ENCODE results near the gene TECR.
"Not testable (repeated sequence)": the region's sequence is repeated elsewhere in the genome, so short reads cannot be mapped to it uniquely, and the experiment has no call there.

TECR gene

DNA sequence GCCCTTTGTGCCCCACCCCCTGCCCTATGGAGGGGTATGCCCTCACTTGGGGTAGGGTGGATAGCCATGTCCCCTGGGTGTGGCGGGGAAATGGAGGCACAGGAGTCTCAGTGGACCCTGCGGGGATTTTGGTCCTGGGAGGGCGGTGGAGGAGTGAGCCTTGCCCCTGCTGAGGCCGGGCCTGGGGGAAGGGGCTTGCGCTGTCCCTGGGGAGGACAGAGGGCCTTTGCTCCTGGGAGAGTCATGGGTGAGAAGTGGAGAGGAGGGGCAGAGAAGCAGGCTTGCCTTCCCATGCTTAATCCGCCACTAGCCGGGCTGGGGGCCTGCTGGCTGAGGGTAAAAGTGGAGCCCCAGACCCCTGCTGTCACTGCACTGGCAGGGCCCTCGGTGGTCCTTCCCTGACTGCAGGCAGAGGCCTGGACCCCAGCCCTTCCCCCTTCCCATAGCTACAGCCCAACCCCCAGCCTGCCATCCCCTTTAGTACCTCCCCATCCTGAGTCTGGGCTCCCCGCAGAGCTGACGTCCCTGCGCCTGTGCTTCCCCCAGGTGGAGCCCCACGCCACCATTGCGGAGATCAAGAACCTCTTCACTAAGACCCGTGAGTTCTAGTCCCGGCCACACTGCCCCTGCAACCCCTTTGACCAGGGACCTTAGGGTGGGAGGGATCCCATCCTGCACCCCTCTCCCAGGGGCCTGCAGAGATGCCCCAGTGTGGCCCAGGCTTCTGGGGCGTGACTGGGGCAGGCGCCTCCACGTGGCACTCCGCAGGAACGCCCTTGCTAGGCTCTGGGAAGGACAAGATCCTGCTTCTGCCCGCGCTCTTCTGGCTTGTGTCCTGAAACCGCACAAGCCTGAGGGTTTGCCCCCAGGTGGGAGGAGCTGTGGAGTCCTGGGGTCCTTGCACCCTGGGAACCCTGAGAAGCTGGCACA is 33.5 kb downstream of the TECR start:
- no peak for DNase-seq

DNA sequence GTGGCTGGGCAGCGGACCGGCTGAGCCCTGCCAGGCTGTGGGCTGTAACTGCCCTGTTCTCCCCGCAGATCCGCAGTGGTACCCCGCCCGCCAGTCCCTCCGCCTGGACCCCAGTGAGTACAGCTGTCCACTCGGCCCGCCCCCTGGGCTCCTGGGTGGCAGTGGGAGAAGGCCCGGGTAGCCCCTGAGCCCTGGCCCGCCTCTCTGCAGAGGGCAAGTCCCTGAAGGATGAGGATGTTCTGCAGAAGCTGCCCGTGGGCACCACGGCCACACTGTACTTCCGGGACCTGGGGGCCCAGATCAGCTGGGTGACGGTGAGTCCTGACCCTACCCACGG is 34.2 kb downstream of the TECR start:
- no peak for DNase-seq

DNA sequence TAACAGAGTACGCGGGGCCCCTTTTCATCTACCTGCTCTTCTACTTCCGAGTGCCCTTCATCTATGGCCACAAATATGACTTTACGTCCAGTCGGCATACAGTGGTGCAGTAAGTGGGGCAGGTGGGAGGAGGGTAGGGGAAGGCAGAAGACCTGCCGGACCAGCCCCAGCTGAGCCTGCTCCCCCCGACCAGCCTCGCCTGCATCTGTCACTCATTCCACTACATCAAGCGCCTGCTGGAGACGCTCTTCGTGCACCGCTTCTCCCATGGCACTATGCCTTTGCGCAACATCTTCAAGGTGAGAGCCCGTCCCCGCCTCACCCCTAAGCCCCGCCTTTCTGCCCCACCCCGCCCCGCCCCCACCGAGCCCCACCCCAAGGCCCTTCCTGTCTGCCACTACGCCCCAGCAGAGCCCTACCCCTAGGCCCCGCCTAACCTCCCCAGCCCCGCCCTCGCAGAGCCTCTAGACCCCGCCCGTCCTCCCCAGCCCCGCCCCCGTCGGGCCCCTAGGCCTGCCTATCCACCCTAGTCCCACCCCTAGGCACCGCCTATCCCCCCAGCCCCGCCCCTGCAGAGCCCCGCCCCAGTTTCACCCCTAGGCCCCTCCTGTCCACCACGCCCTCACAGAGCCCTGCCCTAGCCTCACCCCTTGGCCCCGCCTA is 34.7 kb downstream of the TECR start:
- DNase-seq, result peak; percentile 22

DNA sequence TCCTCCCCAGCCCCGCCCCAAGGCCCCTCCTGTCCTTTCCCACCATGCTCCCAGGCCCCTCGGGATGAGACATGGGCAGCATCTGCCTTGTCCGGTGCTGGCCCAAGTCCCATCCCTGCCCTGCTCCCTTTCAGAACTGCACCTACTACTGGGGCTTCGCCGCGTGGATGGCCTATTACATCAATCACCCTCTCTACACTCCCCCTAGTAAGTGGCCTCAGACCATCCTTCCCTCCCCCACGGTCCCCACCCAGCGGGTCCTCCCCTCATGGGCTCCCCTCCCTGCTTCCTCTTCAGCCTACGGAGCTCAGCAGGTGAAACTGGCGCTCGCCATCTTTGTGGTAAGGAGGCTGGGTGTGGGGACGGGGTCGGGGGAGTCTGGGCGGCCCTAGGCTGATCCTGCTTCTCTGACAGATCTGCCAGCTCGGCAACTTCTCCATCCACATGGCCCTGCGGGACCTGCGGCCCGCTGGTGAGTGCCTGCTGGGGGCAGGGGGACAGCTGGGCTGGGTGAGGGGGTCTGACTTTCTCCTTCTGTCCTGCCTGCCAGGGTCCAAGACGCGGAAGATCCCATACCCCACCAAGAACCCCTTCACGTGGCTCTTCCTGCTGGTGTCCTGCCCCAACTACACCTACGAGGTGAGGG is 35.4 kb downstream of the TECR start:
- not testable (repeated sequence) for DNase-seq

DNA sequence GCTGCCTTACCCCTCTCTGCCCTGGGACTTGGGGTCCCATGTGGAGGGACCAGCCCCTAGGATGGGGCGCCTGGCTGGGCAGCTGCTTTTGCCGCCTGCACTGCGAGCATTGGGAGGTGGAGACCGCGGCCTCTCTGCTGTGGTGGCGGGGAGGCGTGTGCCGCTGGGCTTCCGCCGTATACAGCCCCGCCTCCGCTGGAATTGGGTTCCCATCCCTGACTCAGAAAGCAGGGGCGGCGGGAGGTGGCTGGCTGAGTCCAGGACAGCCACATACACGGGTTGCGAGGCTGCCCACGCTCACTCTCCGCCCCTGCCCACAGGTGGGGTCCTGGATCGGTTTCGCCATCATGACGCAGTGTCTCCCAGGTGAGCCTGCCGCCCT is 35.9 kb downstream of the TECR start:
- DNase-seq, result no peak

DNA sequence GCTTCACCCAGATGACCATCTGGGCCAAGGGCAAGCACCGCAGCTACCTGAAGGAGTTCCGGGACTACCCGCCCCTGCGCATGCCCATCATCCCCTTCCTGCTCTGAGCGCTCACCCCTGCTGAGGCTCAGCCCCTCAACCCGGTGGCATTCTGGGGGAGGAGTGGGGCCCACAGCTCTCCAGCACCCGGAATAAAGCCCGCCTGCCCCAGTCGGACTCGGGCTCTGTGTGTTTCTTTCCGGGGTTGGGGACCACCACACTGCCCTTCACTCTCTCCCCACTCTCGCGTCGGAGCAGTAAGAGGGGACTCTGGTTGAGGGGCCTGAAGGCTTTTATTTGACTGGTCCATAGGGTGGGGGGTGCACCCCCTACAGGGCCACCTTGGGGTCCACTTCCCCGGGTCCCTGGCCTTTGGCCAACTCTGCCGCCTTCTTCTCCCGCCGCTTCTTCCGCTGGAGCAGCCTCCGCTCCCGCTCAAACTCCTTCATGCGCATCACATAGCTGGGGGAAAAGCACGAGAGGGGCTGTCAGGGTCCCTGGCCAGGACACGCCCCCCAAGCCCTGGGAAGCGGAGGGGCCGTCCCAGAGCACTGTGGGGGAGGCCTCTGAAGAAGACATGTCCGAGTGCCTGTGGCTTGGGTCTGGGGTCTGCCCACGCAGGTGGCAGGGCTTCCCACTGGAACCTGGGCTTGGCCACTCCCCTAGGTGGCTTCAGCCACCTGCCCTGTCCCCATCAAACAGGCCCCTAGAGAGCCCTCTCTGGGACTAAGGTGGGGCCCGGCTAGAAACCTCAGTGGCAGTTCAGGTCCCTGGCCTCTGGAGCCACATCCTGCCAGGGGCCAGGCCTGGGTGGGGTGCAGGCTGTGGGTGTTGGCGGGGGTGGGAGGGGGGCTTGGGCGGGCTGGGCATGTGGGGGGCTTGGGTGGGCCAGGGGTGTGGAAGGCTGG is 36.6 kb downstream of the TECR start:
- no peak for DNase-seq

DNA sequence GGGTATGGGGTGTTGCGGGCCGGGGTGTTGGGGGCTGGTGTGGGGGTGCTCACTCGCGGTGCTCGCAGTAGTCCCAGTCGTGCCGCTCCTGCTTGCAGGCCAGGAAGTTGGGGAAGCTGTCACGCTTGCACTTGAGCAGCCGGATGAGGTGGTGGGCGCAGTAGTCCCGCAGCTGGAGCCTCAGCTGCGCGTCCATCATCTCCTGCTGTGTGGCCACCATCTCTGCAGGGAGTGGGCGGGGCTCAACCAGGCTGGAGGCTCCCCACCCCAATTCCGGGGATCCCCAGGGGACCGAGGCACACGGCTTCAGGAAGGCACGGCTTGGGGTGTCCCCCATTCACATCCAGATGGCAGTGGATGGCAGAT is 37.3 kb downstream of the TECR start:
- DNase-seq, result no peak

DNA sequence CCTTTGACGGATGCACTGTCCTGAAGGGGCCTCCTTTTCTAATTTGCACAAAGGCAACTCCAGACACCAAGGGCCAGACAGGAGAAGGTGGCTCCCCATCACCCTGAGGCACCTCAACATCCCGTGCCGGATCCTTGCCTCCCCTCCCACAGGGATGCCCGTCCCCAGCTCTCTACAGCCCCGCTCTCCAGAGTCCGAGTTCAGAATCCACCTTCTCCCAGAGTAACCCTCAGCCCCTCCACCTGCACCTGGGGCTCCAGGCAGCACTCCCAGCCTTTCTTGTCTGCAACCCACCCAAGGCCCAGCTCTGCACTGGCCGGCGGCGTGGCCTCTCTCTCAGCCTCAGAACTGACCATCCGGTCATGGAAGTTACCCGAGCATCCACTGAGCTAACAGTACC is 37.7 kb downstream of the TECR start:
- DNase-seq, result no peak

DNA sequence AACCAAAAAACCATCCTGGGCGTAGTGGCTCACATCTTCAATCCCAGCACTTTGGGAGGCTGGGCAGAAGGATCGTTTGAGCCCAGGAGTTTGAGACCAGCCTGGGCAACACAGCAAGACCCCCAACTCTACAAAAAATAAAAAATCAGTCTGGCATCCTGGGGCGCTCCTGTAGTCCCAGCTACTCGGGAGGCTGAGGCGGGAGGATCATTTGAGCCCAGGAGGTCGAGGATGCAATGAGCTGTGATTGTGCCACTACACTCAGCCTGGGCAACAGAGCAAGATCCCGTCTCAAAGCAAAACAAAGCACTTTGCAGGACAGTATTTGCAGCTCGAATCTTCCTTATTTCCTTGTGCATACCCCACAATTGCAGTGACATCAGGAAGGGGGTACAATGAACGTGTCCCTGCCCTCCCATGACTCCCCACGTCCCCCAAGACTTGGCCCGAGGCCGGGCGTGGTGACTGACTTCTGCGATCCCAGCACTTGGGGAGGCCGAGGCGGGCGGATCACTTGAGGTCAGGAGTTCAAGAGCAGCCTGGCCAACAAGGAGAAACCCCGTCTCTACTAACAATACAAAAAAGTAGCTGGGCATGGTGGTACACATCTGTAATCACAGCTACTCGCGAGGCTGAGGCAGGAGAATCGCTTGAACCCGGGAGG is 41.6 kb downstream of the TECR start:
- no peak for DNase-seq

DNA sequence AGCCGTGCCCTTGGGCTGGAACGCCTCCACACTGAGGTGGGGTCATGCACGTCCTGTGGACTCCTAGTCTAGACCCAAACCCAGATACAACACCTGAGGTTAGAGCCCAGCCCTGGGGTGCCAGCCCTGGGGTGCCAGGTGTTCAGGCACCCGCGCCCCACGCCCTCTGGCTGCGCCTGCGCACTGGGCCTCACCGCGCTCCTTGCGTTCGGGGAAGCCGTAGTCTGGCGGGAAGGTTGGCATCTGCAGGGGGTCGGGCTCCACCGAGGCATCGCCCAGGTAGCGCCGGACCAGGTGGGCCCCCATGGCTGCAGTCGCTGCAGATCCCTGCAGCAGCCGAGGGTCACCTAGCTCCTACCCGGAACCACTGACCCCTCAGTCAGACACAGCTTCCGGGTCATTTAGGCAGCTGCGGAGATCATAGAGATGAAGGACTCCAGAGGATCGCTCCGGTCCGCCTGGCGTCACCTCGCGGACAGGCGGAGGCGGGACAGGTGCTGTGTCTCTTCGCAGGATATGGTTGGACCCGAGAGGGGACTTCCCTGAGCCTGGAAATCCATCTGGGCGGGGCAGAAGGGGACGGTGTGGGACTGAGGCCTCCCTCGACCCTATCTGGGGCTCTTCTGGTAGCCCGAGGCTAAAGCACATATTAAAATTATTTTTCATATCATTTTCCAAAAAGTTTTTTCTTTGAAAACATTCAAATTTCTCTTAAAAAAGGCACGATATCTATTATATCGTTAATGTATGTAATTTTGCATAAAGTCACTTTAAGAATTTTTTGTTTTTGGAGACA is 42.5 kb downstream of the TECR start, which contains the start of gene NDUFB7:
Gene NDUFB7, minus strand, starts transcription at position 372 of the 796 bp plus-strand sequence. Its CDS starts 66 bp downstream, at position 306.
- DNase-seq, result peak; percentile 92

DNA sequence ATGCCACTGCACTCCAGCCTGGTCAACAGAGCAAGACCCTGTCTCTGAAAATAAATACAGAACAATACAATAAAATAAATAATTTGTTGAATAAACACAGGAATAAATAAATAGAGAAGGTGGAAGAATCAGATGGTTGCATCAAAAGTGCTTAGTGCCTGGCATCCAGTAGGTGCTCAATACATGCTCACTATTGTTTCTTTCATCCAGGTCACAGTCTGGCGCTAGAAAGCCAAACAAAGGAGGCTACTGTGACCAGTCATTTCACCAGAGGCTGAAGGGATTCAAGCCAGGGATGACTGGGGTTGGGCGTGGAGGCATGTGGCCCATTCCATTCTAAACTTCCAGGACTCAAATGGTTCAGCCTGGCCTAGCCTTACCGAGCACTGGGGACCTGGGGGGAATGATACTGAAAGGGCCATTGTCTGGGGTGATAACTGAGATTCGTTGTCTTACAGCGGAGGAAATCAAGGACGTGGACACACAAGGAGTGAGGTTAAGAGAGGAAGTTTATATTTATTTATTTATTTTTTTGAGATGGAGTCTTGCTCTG is 46.1 kb downstream of the TECR start:
- DNase-seq, result no peak

DNA sequence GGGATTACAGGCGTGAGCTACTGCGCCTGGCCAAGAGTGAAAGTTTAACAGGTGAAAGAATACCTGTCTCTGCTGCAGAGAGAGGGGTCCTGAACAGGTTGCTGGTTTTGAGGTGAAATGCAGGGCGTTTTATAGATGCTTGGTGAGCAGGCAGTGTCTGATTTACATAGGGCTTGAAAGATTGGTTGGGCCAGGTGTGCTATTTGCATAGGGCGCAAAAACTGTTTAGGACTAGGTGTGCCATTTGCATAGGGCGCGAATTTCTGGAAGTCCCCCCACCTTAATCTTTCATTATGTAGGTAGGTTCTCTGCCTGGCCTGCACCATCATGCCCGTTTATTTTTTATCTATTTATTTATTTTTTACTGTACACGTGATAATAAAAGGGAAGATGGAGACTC is 47.0 kb downstream of the TECR start:
- DNase-seq, result no peak

DNA sequence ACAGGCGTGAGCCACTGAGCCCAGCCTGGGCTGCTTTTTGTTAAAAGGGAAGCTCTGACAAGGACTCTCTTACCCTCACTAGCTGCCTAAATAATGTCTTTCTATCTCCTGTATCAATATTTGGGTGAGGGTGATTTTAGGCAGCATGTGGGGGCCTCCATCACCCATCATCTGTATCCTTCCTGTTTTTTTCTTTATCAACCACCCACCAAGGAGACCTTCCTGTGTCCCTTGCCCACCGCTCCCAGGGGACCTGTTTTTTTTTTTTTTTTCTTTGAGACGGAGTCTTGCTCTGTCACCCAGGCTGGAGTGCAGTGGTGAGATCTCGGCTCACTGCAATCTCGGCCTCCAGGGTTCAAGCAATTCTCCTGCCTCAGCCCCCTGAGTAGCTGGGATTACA is 47.9 kb downstream of the TECR start:
- no peak for DNase-seq

DNA sequence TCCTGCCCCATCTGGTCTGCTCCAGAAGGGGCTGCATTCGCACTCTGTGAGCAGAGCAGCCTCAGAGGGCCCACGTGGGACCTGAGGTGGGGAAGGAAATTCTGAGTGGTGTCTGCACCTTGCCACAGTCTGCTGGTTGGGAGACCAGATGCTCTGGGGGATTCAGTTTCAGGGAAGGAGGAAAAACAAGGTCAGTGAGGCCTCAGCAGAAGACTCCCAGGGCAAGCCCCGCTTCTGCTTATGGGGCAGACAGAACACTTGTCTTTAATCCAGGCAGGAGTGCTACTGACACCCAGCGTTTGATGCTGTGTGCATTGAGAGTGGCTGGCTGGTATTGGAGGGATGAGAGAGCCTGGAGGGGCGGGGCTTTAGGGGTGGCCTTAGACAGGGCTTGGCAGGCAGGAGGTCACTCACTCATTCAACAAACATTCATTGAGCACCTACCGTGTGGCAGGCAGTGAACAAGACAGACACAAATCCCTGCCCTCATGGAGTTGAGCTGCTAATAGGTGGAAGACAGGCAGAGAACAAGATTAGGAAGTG is 48.6 kb downstream of the TECR start:
- no peak for DNase-seq

DNA sequence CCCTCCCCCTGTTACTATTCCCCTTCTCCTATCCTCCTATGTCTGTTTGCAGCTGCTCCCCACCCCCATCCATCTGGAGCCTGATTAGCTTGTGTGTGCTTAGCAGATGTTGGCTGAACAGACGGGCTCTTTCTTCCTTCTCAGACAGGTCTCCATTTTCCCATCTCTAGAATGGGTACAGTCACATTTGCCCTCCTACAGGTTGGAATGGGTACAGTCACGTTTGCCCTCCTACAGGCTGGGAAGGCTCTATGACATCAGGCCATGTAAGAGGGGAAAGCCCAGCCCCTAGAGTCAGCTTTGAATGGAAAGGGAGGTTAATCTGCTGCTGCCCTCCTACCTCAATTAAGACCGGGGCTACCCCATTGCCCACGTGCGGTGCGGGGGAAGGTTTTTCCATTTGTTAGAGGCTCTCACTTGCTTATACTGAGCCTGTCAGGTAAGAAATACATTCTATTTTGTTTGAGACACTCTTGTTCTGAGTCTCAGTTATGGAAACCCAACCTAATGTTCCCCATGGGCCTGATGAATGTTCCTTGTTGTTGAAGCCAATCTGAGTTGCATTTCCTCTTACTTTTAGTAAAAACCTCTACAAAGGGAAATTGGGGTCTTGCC is 51.3 kb downstream of the TECR start:
- peak; percentile 88 for DNase-seq

DNA sequence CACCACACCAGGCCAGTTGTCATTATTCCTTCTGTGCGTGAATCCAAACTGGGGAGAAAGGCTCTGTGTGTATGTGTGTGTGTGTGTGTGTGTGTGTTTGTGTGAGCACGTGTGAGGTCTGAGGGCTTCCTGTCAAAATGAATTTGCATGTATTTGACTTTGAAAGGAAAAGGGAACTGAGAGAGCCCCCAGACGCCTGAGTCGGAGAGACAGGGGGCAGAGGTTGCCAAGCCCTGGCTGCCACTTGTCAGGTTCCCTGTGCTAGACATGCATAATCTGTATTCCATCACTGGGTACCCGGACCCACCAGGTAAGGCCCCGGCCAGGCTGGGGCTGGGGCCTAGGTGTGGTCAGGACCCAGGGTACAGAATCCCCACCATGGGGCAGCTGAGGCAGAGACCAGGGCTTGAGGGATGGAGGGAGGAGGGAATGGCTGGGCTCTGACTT is 53.5 kb downstream of the TECR start, which contains the start of gene CLEC17A:
Gene CLEC17A, plus strand, starts transcription at position 191 of the 447 bp plus-strand sequence. Its CDS starts 77 bp downstream, at position 268.
- no peak for DNase-seq

DNA sequence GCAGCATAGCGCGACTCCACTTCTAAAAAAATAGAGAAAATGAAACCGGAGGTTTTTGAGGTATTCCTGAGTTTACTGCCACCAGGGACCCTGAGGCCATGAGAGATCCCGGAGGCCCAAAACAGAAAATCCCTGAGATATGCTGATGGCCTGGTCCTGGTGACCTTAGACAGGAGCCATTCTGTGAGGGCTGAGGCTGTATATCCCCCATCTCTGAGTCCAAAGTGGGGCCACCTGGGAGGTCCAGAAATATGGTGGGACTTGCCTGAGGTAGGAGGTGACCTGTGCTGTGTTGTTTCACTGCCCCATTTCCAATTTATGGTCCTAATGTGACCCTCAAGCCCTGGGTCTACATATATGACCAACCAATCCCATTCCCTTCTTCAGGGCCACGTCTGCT is 55.0 kb downstream of the TECR start:
- DNase-seq, result not testable (repeated sequence)

DNA sequence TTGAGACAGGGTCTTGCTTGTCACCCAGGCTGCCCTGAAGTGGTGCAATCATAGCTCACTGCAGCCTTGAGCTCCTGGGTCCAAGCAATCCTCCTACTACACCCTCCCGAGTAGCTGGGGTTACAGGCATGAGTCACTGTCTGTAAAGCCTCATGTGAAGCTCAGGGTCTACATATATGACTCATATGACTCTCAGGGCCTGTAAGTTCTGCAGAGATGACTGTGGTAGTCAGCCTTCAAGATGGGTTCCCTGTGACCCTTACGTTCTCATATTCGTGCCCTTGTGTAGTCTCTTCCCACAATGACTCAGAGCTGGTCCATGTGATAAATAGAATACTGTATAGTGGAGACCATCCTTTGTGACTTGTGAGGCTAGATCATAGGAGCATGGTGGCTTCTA is 55.8 kb downstream of the TECR start:
- peak; percentile 62 for DNase-seq

DNA sequence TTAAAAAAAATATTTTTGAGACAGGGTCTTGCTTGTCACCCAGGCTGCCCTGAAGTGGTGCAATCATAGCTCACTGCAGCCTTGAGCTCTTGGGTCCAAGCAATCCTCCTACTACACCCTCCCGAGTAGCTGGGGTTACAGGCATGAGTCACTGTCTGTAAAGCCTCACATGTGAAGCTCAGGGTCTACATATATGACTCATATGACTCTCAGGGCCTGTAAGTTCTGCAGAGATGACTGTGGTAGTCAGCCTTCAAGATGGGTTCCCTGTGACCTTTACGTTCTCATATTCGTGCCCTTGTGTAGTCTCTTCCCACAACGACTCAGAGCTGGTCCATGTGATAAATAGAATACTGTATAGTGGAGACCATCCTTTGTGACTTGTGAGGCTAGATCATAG is 60.0 kb downstream of the TECR start:
- peak; percentile 21 for DNase-seq

DNA sequence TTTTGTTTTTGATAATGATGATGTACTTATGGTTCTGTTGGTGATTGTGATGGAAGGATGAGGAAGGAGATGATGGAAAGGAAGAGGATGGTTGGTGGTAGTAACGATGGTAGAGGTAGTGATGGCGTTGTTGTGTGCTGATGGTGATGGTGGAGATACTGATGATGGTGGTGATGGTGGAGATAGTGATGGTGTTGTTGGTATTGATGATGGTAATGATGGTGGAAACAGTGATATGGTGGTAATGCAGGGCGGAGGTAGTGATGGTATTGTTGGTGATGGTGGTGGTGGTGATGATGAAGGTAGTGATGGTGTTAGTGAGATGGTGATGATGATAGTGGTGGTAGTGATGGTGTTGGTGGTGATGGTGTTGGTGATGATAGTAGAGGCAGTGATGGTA is 66.2 kb downstream of the TECR start:
- no peak for DNase-seq
